Astrocyte (in vitro differentiated cells and primary cell): ENCODE data around the gene THPO.

ENCODE experiments used
- EZH2 ChIP-seq: IDR thresholded peaks from 2 replicates; pipeline ENCODE4 v1.6.1; 2012; ENCODE audit warnings: mild to moderate bottlenecking, low read length, inconsistent platforms; ENCODE audit not compliant: insufficient read depth
- TF ChIP-seq, protein P1 (sequence below): IDR thresholded peaks from 2 replicates; pipeline ENCODE4 v1.5.1; 2011; ENCODE audit warnings: low read depth, mild to moderate bottlenecking, inconsistent platforms, low read length, moderate library complexity; ENCODE audit not compliant: insufficient read depth

GRCh38 chr3:184409946-184410500 lies 32.0 kb upstream of the THPO start:
- TF ChIP-seq, protein P1, sequence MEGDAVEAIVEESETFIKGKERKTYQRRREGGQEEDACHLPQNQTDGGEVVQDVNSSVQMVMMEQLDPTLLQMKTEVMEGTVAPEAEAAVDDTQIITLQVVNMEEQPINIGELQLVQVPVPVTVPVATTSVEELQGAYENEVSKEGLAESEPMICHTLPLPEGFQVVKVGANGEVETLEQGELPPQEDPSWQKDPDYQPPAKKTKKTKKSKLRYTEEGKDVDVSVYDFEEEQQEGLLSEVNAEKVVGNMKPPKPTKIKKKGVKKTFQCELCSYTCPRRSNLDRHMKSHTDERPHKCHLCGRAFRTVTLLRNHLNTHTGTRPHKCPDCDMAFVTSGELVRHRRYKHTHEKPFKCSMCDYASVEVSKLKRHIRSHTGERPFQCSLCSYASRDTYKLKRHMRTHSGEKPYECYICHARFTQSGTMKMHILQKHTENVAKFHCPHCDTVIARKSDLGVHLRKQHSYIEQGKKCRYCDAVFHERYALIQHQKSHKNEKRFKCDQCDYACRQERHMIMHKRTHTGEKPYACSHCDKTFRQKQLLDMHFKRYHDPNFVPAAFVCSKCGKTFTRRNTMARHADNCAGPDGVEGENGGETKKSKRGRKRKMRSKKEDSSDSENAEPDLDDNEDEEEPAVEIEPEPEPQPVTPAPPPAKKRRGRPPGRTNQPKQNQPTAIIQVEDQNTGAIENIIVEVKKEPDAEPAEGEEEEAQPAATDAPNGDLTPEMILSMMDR, result no peak
- no peak for TF ChIP-seq EZH2
